ENCODE results near the gene NACC1. TPM values are rescaled to one million over a fixed set of nuclear protein-coding genes. Genes with fewer than 3 reads are reported as not detected.

Gene NACC1
- total RNA-seq, 1 donor: 95.0 TPM

DNA sequence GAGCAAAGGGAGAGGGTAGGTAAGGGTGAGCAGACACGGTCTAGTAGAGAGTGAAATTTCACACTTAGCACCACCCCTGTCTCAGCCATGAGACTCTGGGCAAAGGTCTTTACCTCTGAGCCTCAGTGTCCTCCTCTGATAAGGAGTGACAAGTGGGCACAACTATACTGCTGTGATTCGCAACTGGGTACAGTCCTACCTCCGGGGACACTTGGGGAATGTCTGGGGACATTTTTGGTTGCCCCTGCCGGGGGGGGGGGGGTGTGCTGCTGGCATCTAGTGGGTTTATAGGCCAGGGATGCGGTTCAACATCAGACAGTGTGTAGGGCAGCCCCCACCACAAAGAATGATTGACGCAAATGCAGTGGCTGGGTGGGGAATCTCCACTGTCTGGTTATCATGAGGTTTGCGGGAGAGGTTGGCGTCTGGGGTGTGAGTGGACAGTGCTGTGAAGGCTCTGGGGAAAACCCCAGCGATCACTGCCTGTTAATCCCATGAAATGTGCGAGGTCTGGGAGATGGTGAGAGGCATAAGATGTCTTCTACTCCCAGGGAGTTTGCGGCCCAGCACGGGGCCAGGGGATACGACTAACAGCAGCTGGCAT is 4.3 kb downstream of the NACC1 start:
- no peak overlapping the region for H3K4me3 ChIP-seq (ENCODE audit: low read depth, low read length)
- peak; percentile 42 for DNase-seq (ENCODE audit: low read depth)
- TF ChIP-seq CTCF (IDR thresholded peaks at IDR 0.05; ENCODE audit: insufficient read depth, low read depth, low read length): no peak

- no peak for TF ChIP-seq CTCF (IDR thresholded peaks at IDR 0.05; ENCODE audit: insufficient read depth, low read depth, low read length)
Observed at GRCh38 chr19:13122980-13123957, 5.2 kb downstream of the NACC1 start.

GRCh38 chr19:13127051-13127450 is 9.0 kb downstream of the NACC1 start:
- H3K4me3 ChIP-seq (ENCODE audit: low read depth, low read length): no peak overlapping the region
- no peak for DNase-seq (ENCODE audit: low read depth)
- no peak for TF ChIP-seq CTCF (IDR thresholded peaks at IDR 0.05; ENCODE audit: insufficient read depth, low read depth, low read length)

More at GRCh38 chr19:13122980-13123957, 5.2 kb downstream of the NACC1 start:
- H3K4me3 ChIP-seq (ENCODE audit: low read depth, low read length): no peak overlapping the region
- no peak for DNase-seq (ENCODE audit: low read depth)

DNA sequence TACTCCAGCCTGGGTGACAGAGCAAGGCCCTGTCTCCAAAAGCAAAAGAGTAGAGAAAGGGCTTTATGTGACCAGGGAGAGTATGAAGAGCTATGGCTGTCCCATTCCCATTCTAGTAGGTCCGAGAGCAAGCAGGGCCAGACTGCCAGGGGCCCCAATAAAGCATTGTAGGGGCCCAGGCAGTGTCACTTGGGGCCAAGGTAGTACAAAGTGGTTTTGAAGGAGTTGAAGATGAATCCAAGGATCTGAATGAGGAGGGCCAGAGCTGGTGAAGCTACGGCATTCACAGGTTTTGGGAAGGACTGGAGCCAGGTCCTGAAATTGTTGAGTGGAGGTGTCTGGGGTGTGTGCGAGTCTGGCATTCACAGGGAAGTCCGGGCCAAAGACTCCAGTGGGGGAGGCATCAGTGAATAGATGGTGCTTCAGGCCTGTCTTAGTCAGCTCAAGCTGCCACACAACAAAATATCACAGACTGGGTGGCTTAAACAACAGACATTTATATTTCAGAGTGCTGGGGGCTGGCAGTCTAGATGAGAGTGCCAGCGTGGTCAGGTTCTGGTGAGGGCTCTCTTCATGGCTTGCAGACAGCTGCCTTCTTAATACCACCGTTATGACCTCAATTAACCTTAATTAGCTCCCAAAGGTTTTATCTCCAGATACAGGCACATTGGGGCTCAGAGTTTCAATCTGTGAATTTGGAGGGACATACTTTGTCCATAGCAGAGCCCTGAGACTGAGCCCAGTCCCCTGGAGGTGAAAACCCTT is 9.9 kb downstream of the NACC1 start:
- no peak for TF ChIP-seq CTCF (IDR thresholded peaks at IDR 0.05; ENCODE audit: insufficient read depth, low read depth, low read length)
- DNase-seq (ENCODE audit: low read depth): no peak
- H3K4me3 ChIP-seq (ENCODE audit: low read depth, low read length): no peak overlapping the region

DNA sequence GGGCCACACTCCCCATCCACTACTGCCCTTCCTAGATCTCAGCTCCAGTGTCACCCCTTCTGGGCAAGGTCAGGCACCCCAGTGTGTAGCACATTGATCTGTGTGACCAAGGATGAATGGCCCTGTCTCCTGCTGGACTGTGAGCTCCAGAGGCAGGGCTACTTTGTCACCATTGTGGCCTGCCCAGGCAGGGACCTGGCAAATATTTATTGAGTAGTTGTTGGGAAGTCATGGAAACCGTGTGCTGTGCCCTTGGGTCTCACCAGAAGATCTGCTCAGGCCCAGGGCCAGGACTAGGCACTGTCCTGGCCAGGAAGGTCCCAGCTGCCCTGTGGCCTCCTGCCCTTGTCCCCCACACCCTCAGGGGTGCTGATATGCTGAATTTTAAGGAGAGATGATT is 10.5 kb downstream of the NACC1 start:
- TF ChIP-seq CTCF (IDR thresholded peaks at IDR 0.05; ENCODE audit: insufficient read depth, low read depth, low read length): no peak
- no peak for DNase-seq (ENCODE audit: low read depth)
- no peak overlapping the region for H3K4me3 ChIP-seq (ENCODE audit: low read depth, low read length)

- TF ChIP-seq CTCF (IDR thresholded peaks at IDR 0.05; ENCODE audit: insufficient read depth, low read depth, low read length): no peak
- no peak overlapping the region for H3K4me3 ChIP-seq (ENCODE audit: low read depth, low read length)
- no peak for DNase-seq (ENCODE audit: low read depth)
Observed at GRCh38 chr19:13129384-13129783, 11.3 kb downstream of the NACC1 start.

Data from fibroblast of villous mesenchyme (primary cell).